HEK293 (cell line): ENCODE results near the gene AP3D1.

Experiments used
- KLF17 ChIP-seq: fragments of 450-650 bp; formaldehyde crosslinking; IDR thresholded peaks from 2 replicates; pipeline ENCODE4 v1.5.1; 2016; ENCODE audit warnings: missing biosample characterization, missing genetic modification characterization
- SP2 ChIP-seq: fragments of 450-650 bp; formaldehyde crosslinking; IDR thresholded peaks from 2 replicates; pipeline ENCODE4 v1.5.1; 2016; ENCODE audit warnings: missing biosample characterization, missing genetic modification characterization
- ZNF580 ChIP-seq: fragments of 450-650 bp; formaldehyde crosslinking; IDR thresholded peaks from 2 replicates; pipeline ENCODE4 v1.5.1; 2016; ENCODE audit warnings: missing biosample characterization, missing genetic modification characterization

- no peak for TF ChIP-seq KLF17 (tag by site-specific recombination)
- TF ChIP-seq ZNF580 (tag by site-specific recombination), result no peak
- no peak for TF ChIP-seq SP2 (tag by site-specific recombination)
These were observed 47.8 kb upstream of the AP3D1 start for GRCh38 chr19:2199215-2199614.
